H1 (cell line): ENCODE data around the gene SEMA3G. TPM values are rescaled to one million over a fixed set of nuclear protein-coding genes. Genes with fewer than 3 reads are reported as not detected.
A peak's percentile ranks its signal among the peaks of the same experiment; 100 is the strongest.

Experiments
- CTCF ChIA-PET: fragments of 300-600 bp; sonication (Branson Sonifier 250); formaldehyde crosslinking; loops from one replicate; lab custom pipeline; 2021; ENCODE audit not compliant: partially characterized antibody; lab: Charles Lee
- POLR2A ChIA-PET: fragments of 300-600 bp; sonication (Branson Sonifier 250); formaldehyde crosslinking; loops from one replicate; lab custom pipeline; 2021; ENCODE audit warnings: inconsistent platforms; ENCODE audit not compliant: partially characterized antibody; lab: Charles Lee
- DNase-seq, 2 experiments: peaks; one replicate each; pipeline versions ENCODE4 v3.0.0 to v3.0.0-alpha.2; 2010 to 2022; ENCODE audit warnings: low spot score in 2 of 2, low read depth in 1 of 2, mixed read lengths in 1 of 2
- FAIRE-seq: peaks from 2 replicates; lab custom pipeline; 2011; peaks lifted over from hg19 to GRCh38; lab: Jason Lieb, UNC
- H2AFZ ChIP-seq: 2 replicates; pipeline ENCODE4 v1.8.1; 2012; ENCODE audit warnings: low read length, inconsistent platforms
- H2AK5ac ChIP-seq: 2 replicates; pipeline ENCODE4 v1.6.1; 2013; ENCODE audit warnings: low read depth, low read length
- H2BK120ac ChIP-seq: replicated peaks from 2 replicates; pipeline ENCODE3; 2013; ENCODE audit warnings: low read depth, low read length, inconsistent platforms
- H2BK12ac ChIP-seq: 2 replicates; pipeline ENCODE4 v1.6.1; 2013; ENCODE audit warnings: low read depth, low read length
- H2BK15ac ChIP-seq: 2 replicates; pipeline ENCODE4 v1.6.1; 2013; ENCODE audit warnings: low read length
- H2BK20ac ChIP-seq: 2 replicates; pipeline ENCODE4 v1.6.1; 2013; ENCODE audit warnings: low read length
- H2BK5ac ChIP-seq: 2 replicates; pipeline ENCODE4 v1.6.1; 2013; ENCODE audit warnings: low read depth, low read length
- H3K14ac ChIP-seq: 2 replicates; pipeline ENCODE4 v1.6.1; 2013; ENCODE audit warnings: inconsistent platforms; ENCODE audit not compliant: insufficient read length
- H3K18ac ChIP-seq: 2 replicates; pipeline ENCODE4 v1.6.1; 2013; ENCODE audit warnings: low read length; ENCODE audit errors: extremely low read depth
- H3K23ac ChIP-seq: 2 replicates; pipeline ENCODE4 v1.6.1; 2013; ENCODE audit warnings: inconsistent platforms; ENCODE audit not compliant: insufficient read length
- H3K23me2 ChIP-seq: 2 replicates; pipeline ENCODE4 v1.6.1; 2013; ENCODE audit warnings: low read depth, low read length
- H3K27ac ChIP-seq: 2 replicates; pipeline ENCODE4 v1.6.1; 2011; ENCODE audit warnings: low read depth, low read length, inconsistent platforms
- H3K27me3 ChIP-seq, 4 experiments: replicated peaks in 1 of 4; 1 replicate in 1 of 4; 2 replicates in 3 of 4; pipeline versions ENCODE4 v1.6.1 to v1.8.1; 2011 to 2013; ENCODE audit warnings: low read length in 3 of 4, mild to moderate bottlenecking in 3 of 4, inconsistent platforms in 2 of 4, mixed read lengths in 2 of 4, moderate library complexity in 1 of 4; ENCODE audit not compliant: control insufficient read depth in 3 of 4, insufficient read depth in 3 of 4; ENCODE audit errors: extremely low read depth in 1 of 4
- H3K36me3 ChIP-seq, 4 experiments: 2 replicates each; pipeline versions ENCODE4 v1.6.1 to v1.8.1; 2011 to 2013; ENCODE audit warnings: mild to moderate bottlenecking in 4 of 4, low read length in 3 of 4, moderate library complexity in 2 of 4, control low read depth in 1 of 4, inconsistent platforms in 1 of 4; ENCODE audit not compliant: insufficient read depth in 4 of 4, control insufficient read depth in 2 of 4
- H3K4ac ChIP-seq: replicated peaks from 2 replicates; pipeline ENCODE3; 2013; ENCODE audit warnings: low read length, low read depth, mixed read lengths, inconsistent platforms; ENCODE audit not compliant: insufficient read length
- H3K4me1 ChIP-seq, 4 experiments: replicated peaks in 1 of 4; 1 replicate in 1 of 4; 2 replicates in 3 of 4; pipeline versions ENCODE4 v1.6.1 to v1.8.1; 2011 to 2013; ENCODE audit warnings: low read length in 3 of 4, inconsistent platforms in 2 of 4, mixed read lengths in 1 of 4; ENCODE audit not compliant: insufficient read depth in 4 of 4, control insufficient read depth in 3 of 4
- H3K4me2 ChIP-seq, 2 experiments: 2 replicates each; pipeline versions ENCODE4 v1.6.1 to v1.8.1; 2011 to 2013; ENCODE audit warnings: low read depth in 2 of 2, low read length in 2 of 2, control low read depth in 1 of 2, inconsistent platforms in 1 of 2, mild to moderate bottlenecking in 1 of 2; ENCODE audit not compliant: insufficient read depth in 1 of 2
- H3K4me3 ChIP-seq, 4 experiments: fragments of 200-600, 300-600 bp in 1 of 4; sonication (generic), shearing (Covaris generic), sonication (Bioruptor Twin) in 1 of 4; 2 replicates each; pipeline versions ENCODE4 v1.5.1 to v1.8.1; 2011 to 2016; ENCODE audit warnings: low read length in 4 of 4, low read depth in 3 of 4, control low read depth in 2 of 4, inconsistent platforms in 2 of 4, mild to moderate bottlenecking in 2 of 4, mixed read lengths in 1 of 4, moderate library complexity in 1 of 4; ENCODE audit not compliant: insufficient read depth in 2 of 4; ENCODE audit errors: extremely low read depth in 1 of 4
- H3K56ac ChIP-seq: replicated peaks from 2 replicates; pipeline ENCODE3; 2013; ENCODE audit warnings: low read depth, mild to moderate bottlenecking, mixed read lengths, low read length, inconsistent platforms; ENCODE audit not compliant: insufficient read length
- H3K79me1 ChIP-seq: 2 replicates; pipeline ENCODE4 v1.6.1; 2013; ENCODE audit warnings: low read depth, low read length, control low read depth
- H3K79me2 ChIP-seq, 2 experiments: 2 replicates each; pipeline versions ENCODE4 v1.6.1 to v1.8.1; 2012 to 2013; ENCODE audit warnings: low read length in 2 of 2, mild to moderate bottlenecking in 2 of 2, inconsistent platforms in 1 of 2; ENCODE audit not compliant: insufficient read depth in 2 of 2, control insufficient read depth in 1 of 2
- H3K9ac ChIP-seq, 4 experiments: replicated peaks in 1 of 4; 1 replicate in 1 of 4; 2 replicates in 3 of 4; pipeline versions ENCODE4 v1.6.1 to v1.8.1; 2011 to 2013; ENCODE audit warnings: low read depth in 3 of 4, low read length in 3 of 4, control low read depth in 2 of 4, mild to moderate bottlenecking in 2 of 4, moderate library complexity in 2 of 4, inconsistent platforms in 1 of 4; ENCODE audit errors: extremely low read depth in 1 of 4
- H3K9me3 ChIP-seq, 2 experiments: 2 replicates each; pipeline versions ENCODE4 v1.6.1 to v1.8.1; 2012 to 2013; ENCODE audit warnings: mild to moderate bottlenecking in 2 of 2, moderate library complexity in 2 of 2, control low read depth in 1 of 2, inconsistent platforms in 1 of 2, low read depth in 1 of 2, low read length in 1 of 2, mixed read lengths in 1 of 2; ENCODE audit not compliant: insufficient read depth in 2 of 2
- H4K20me1 ChIP-seq, 2 experiments: replicated peaks in 1 of 2; 2 replicates each; pipeline versions ENCODE3 to v1.8.1; 2011 to 2013; ENCODE audit warnings: inconsistent platforms in 2 of 2, low read length in 2 of 2, mild to moderate bottlenecking in 1 of 2; ENCODE audit not compliant: insufficient read depth in 2 of 2, control insufficient read depth in 1 of 2
- H4K5ac ChIP-seq: 2 replicates; pipeline ENCODE4 v1.6.1; 2013; ENCODE audit warnings: low read length, low read depth, mixed read lengths, inconsistent platforms; ENCODE audit not compliant: insufficient read length
- H4K8ac ChIP-seq: 2 replicates; pipeline ENCODE4 v1.8.0; 2013; ENCODE audit warnings: mild to moderate bottlenecking, moderate library complexity, low read length, inconsistent platforms; ENCODE audit not compliant: insufficient read depth; ENCODE audit errors: extremely low read depth
- H4K91ac ChIP-seq: replicated peaks from 2 replicates; pipeline ENCODE3; 2013; ENCODE audit warnings: low read length, mixed read lengths, inconsistent platforms; ENCODE audit not compliant: insufficient read length
- ASH2L ChIP-seq: fragments of 200-600, 300-600 bp; sonication (generic); IDR thresholded peaks from one replicate; pipeline ENCODE4 v1.7.1; 2017; ENCODE audit warnings: low read length
- CHD1 ChIP-seq: IDR thresholded peaks from 2 replicates; pipeline ENCODE4 v1.6.1; 2012; ENCODE audit warnings: low read depth, low read length, improper control_type of control experiment
- CHD2 ChIP-seq: IDR thresholded peaks from 2 replicates; pipeline ENCODE4 v1.6.1; 2012; ENCODE audit warnings: low read length, improper control_type of control experiment
- KDM4A ChIP-seq: IDR thresholded peaks from one replicate; pipeline ENCODE4 v1.7.1; 2012; ENCODE audit warnings: low read depth, mild to moderate bottlenecking, moderate library complexity, low read length, inconsistent platforms; ENCODE audit not compliant: severe bottlenecking
- MAFK ChIP-seq: IDR thresholded peaks from 2 replicates; pipeline ENCODE4 v1.6.1; 2012; ENCODE audit warnings: low read depth, mild to moderate bottlenecking, improper control_type of control experiment, low read length
- MAX ChIP-seq: IDR thresholded peaks from 2 replicates; pipeline ENCODE4 v1.6.1; 2012; ENCODE audit warnings: inconsistent platforms
- NRF1 ChIP-seq: IDR thresholded peaks from 2 replicates; pipeline ENCODE4 v1.6.1; 2011; ENCODE audit warnings: mild to moderate bottlenecking, low read depth, low read length, improper control_type of control experiment
- PHF8 ChIP-seq: fragments of 200-600 bp; sonication (generic); conservative IDR thresholded peaks from 2 replicates; pipeline ENCODE4 v1.7.1; 2012; ENCODE audit warnings: low read depth, mild to moderate bottlenecking, inconsistent platforms, low read length, moderate library complexity
- POLR2A ChIP-seq, 2 experiments: IDR thresholded peaks; 1 replicate in 1 of 2; 2 replicates in 1 of 2; pipeline ENCODE4 v1.6.1; 2011; ENCODE audit warnings: low read depth in 2 of 2, low read length in 2 of 2, mild to moderate bottlenecking in 2 of 2; ENCODE audit errors: control extremely low read depth in 1 of 2
- POLR2AphosphoS5 ChIP-seq: IDR thresholded peaks from 2 replicates; pipeline ENCODE4 v1.6.1; 2011; ENCODE audit warnings: low read depth, low read length
- SP1 ChIP-seq: IDR thresholded peaks from 2 replicates; pipeline ENCODE4 v1.6.1; 2011; ENCODE audit warnings: low read depth, low read length
- SP2 ChIP-seq: IDR thresholded peaks from 2 replicates; pipeline ENCODE4 v1.6.1; 2012; ENCODE audit warnings: mild to moderate bottlenecking, low read length, inconsistent platforms
- SRF ChIP-seq: IDR thresholded peaks from 2 replicates; pipeline ENCODE4 v1.6.1; 2011; ENCODE audit warnings: mild to moderate bottlenecking, low read depth, low read length, moderate library complexity
- TAF1 ChIP-seq: IDR thresholded peaks from 2 replicates; pipeline ENCODE4 v1.6.1; 2011; ENCODE audit warnings: mild to moderate bottlenecking, low read depth, low read length
- TBP ChIP-seq: IDR thresholded peaks from 2 replicates; pipeline ENCODE4 v1.6.1; 2011; ENCODE audit warnings: low read depth, low read length, improper control_type of control experiment
- WGBS, 2 experiments: shearing (Covaris generic) in 1 of 2; methylation state at CpG; one replicate each; pipeline versions ENCODE4 v1.1.6 to v1.1.7; 2013 to 2015; ENCODE audit warnings: low lambda C conversion rate in 2 of 2, mixed read lengths in 2 of 2, inconsistent platforms in 1 of 2, low coverage in 1 of 2, missing lambda C conversion rate in 1 of 2; ENCODE audit not compliant: insufficient replicate concordance in 2 of 2, insufficient coverage in 1 of 2, insufficient read length in 1 of 2; ENCODE audit errors: extremely low coverage in 1 of 2, missing lambda C conversion rate in 1 of 2; 5-methylcytosine and 5-hydroxymethylcytosine counted together
- polyA plus RNA-seq, 7 experiments: library from polyadenylated mRNA; depleted of rRNA in 3 of 7; stranded (reverse) in 5 of 7; unstranded in 2 of 7; fragments of >200 nt in 5 of 7; fragments of 200-250 nt in 2 of 7; gene quantifications; 1 replicate in 5 of 7; 2 replicates in 1 of 7; 4 replicates in 1 of 7; pipeline versions ENCODE4 v1.2.1 to v1.2.3, GENCODE V29; 2011 to 2013; ENCODE audit warnings: missing spikeins in 2 of 7, mixed read lengths in 2 of 7
- total RNA-seq: library from RNA; stranded (reverse); fragmentation: NEBNext Ultra II Directional; extraction: Animal tissue kit (Norgen Biotek cat#: 25700); gene quantifications from 2 replicates; pipeline ENCODE4 v1.2.1, GENCODE V29; 2021

Gene SEMA3G
- total and polyA plus RNA-seq, 2 of the 8 experiments (the other 6 are each of a cell fraction or from before 2014, with no cell fraction given), result 0.95 to 1.5 TPM

- H3K9me3 ChIP-seq, result no peaks in the 10 kb centered on the region
- H4K91ac ChIP-seq, result no peak overlapping the region
- H2BK12ac ChIP-seq, result no peak overlapping the region
- no peaks in the 10 kb centered on the region; a peak in 1 of 7 replicates for H3K27me3 ChIP-seq
- H4K8ac ChIP-seq, result no peak overlapping the region
- CTCF ChIA-PET, result interaction anchor here (0.8 to 8.1 kb wide), 7 partner anchors 10 to 76 kb away, joined by 3 to 79 read pairs (median 6); partner anchors contain the start of genes NISCH, SEMA3G and STAB1
- H3K4me2 ChIP-seq, result no peak overlapping the region
- peaks cover 14% of the 10 kb centered on the region for H3K79me1 ChIP-seq
- FAIRE-seq (no peak), DNase-seq (no peak)
- no peak overlapping the region for H3K14ac ChIP-seq
- H3K23ac ChIP-seq, result no peak overlapping the region
- H3K4me1 ChIP-seq, result no peaks in the 10 kb centered on the region; a peak in 3 of 7 replicates
- H2BK120ac ChIP-seq, result no peak overlapping the region
- TF ChIP-seq ASH2L (no peak), CHD1 (no peak), TAF1 (no peak), KDM4A (no peak), TBP (no peak), PHF8 (no peak), SP1 (no peak), MAFK (no peak), POLR2A (IDR thresholded peaks at IDR 0.05; ENCODE audit: control extremely low read depth in 1 of 2, low read depth in 2 of 2, low read length in 2 of 2) (no peak), SP2 (no peak), POLR2AphosphoS5 (no peak), MAX (no peak), NRF1 (no peak), CHD2 (no peak), SRF (no peak)
- H2AFZ ChIP-seq, result no peak overlapping the region
- H2BK15ac ChIP-seq, result no peak overlapping the region
- H2AK5ac ChIP-seq, result no peak overlapping the region
- H4K5ac ChIP-seq, result no peak overlapping the region
- 91% methylated on average over 9 of the region's 9 CpGs; no CpG with 5 or more reads in 1 of the 2 experiments for WGBS, 2 experiments
- H2BK5ac ChIP-seq, result no peak overlapping the region
- H3K23me2 ChIP-seq, result no peaks in the 10 kb centered on the region
- no peak overlapping the region for H2BK20ac ChIP-seq
- peaks cover 6 to 37% (median 17%) of the 10 kb centered on the region in 4 experiments; a peak in 7 of 8 replicates for H3K36me3 ChIP-seq
- H3K4ac ChIP-seq, result no peak overlapping the region
- H3K4me3 ChIP-seq, result no peak overlapping the region
- no peak overlapping the region for H3K56ac ChIP-seq
- H3K79me2 ChIP-seq, result peaks cover 0 to 16% of the 10 kb centered on the region in 2 experiments; a peak in 1 of 4 replicates
- H3K9ac ChIP-seq, result 0 out of 7 replicates have a peak overlapping the region, but pooled peaks of 1 of the 4 experiments have one; percentile 11
- H4K20me1 ChIP-seq, result peaks cover 2 to 23% of the 10 kb centered on the region in 2 experiments
- H3K18ac ChIP-seq, result no peak overlapping the region
- POLR2A ChIA-PET, result interaction anchor here (1.0 to 2.0 kb wide), 3 partner anchors 9 to 56 kb away, joined by 3 to 5 read pairs (median 3); no protein-coding TSS in a partner anchor
- no peak overlapping the region for H3K27ac ChIP-seq
Observed at GRCh38 chr3:52468336-52468735, 23.4 kb upstream of the SEMA3G start.
